ENCODE measurements around the gene ZNF197.
"Not testable (repeated sequence)": the region's sequence is repeated elsewhere in the genome, so short reads cannot be mapped to it uniquely, and the experiment has no call there.

ZNF197 gene

DNA sequence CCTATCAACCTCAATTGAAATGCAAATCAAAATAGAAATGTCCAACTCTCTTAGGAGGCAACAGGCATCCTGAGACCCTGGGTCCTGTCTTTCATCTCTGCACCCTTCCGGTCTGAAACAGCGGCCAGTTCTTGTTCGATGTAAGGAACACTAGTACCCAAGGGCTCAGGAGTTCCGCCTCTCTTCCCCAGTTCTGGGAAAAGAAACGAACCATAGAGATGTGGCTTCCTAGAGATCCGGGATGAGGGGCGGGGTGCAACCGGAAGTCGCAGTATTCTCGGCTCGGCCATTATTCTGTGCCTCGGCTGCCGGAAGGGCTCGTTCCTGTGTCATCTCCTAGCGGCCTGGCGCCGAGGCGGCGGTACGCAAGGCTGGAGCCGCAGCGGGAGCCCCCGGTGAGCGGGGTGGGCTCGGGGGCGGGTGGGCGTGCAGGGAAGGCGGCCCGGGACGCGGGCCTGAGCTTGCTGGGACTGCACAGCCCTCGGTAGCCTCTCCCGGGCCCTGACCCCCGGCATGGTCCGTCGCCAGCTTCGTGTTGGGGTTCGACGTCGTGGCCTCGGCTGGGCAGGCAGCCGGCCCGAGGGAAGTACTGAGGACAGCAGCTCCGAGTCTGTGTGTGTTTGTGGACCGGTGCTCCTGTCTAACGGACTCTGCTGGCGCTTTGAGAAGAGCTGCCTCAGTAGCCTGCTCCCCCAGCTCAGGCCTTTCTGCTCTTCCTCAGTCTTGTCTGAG, at the start of gene ZNF197:
Gene ZNF197 (plus strand): TSS at position 288 of the 732 bp plus-strand sequence. CDS start 4,119 bp downstream, outside the sequence.
- Histone ChIP-seq H3K36me3 (ENCODE audit: insufficient read depth, low read length) (no peaks in the 10 kb centered on the region), H3K9me3 (ENCODE audit: control insufficient read depth, insufficient read depth, low read length) (no peaks in the 10 kb centered on the region), H3K4me1 (ENCODE audit: insufficient read depth, low read length) (no peaks in the 10 kb centered on the region), H3K9ac (ENCODE audit: low read depth, low read length) (peak within 1 kb of the TSS; percentile 83)

DNA sequence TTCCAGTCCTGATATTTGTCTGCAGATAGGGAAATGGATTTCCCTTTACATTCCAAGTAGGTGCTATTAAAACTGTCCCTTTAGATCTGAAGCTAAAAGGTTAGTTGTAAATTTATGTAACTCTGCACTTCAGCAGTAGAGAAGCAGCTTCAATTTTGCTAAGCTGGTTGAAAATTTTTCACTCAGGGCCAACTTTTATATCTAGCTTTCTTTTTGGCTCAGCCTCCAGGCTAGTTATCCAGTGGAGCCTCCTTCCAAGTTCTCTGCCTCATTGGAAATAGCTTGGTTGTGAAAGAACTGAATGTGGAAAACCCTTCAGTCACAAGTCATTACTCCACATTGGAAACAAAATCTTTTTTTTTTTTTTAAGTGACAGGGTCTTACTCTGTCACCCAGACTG, 48.2 kb upstream of the ZNF197 start:
- Histone ChIP-seq H3K9me3 (ENCODE audit: control insufficient read depth, insufficient read depth, low read length) (no peaks in the 10 kb centered on the region; the same call in 1 of the 2 replicates), H3K4me1 (ENCODE audit: insufficient read depth, low read length) (no peaks in the 10 kb centered on the region), H3K9ac (ENCODE audit: low read depth, low read length) (no peak overlapping the region), H3K36me3 (ENCODE audit: insufficient read depth, low read length) (no peaks in the 10 kb centered on the region)

DNA sequence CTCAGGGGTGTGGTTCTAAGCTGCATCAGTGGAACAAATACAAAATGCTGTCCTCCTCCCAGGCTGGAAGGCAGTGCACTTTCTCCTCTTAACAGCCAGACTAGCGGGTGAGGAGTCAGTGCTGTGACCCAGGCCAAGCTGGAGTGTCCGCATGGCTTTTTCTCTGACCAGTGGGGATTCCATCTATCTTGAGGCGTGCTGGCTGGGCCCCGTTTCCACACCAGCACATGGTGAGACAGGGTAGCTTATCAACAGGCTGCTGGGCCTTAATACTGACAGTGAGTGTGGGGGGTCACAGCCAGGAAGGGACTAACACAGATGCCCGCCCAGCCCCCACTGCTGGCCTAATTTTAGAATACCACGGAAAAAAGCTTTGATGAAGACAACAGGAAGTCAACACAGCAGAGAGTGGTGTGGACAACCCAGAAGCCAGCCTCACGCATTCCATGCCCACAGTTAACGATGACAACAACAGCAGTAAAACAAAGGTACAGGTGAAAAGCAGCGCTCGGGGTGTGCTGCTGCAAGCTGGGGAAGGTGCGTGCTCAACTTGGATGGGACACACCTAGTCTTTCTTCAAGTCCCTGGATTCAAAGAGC, 47.4 kb upstream of the ZNF197 start:
- H3K36me3 ChIP-seq (ENCODE audit: insufficient read depth, low read length); H3K9me3 ChIP-seq (ENCODE audit: control insufficient read depth, insufficient read depth, low read length); H3K4me1 ChIP-seq (ENCODE audit: insufficient read depth, low read length); H3K9ac ChIP-seq (ENCODE audit: low read depth, low read length): not testable (repeated sequence)

DNA sequence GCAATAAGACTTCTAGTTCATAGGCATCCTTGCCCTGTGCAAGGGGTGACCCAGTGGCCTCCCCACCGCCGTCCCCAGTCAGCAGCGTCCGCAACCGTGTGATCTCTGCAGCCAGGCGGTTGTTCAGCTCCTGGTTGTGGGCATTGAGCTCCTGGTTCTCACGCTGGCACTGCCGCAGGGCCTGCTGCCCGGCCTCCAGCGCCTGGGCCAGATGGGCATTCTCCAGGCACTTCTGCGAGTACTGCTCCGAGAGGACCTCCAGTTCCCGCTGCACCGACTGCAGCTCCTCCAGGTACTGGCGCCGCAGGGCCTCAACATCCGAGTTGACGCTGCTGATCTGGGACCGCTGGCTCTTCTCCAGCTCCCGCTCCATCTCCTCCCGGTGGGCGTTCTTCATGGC, 46.5 kb upstream of the ZNF197 start:
- H3K9ac ChIP-seq (ENCODE audit: low read depth, low read length); H3K36me3 ChIP-seq (ENCODE audit: insufficient read depth, low read length); H3K9me3 ChIP-seq (ENCODE audit: control insufficient read depth, insufficient read depth, low read length); H3K4me1 ChIP-seq (ENCODE audit: insufficient read depth, low read length): not testable (repeated sequence)

DNA sequence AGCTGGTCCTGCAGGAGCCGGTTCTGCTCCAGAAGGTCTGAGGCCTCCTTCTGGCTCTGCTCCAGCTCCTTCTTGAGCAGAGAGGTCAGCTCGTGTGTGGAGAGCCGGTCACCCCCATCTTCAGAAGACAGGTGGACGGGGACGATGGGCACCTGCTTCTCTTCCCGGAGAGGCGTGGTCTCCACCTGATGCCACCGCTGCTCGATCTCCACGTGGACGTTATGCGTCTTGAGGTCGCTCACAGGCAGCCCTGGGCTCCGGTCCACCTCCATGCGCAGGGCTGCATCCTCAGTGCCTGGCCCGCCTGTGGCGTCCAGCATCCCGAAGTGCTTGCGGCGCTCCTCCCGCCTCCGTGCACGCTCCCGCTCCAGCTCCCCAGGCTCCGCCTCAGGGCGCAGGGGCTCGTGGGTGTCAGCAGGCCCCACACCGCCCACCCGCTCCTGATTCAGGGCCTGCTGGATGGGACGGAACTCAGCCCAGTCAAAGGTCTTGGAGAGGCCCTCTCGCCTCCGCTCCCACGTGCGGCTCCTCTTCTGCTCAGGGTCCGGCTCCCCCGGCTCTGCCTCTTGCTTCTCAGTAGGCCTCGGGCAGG, 45.8 kb upstream of the ZNF197 start:
- not testable (repeated sequence) for H3K4me1 ChIP-seq (ENCODE audit: insufficient read depth, low read length); H3K36me3 ChIP-seq (ENCODE audit: insufficient read depth, low read length); H3K9ac ChIP-seq (ENCODE audit: low read depth, low read length); H3K9me3 ChIP-seq (ENCODE audit: control insufficient read depth, insufficient read depth, low read length)

DNA sequence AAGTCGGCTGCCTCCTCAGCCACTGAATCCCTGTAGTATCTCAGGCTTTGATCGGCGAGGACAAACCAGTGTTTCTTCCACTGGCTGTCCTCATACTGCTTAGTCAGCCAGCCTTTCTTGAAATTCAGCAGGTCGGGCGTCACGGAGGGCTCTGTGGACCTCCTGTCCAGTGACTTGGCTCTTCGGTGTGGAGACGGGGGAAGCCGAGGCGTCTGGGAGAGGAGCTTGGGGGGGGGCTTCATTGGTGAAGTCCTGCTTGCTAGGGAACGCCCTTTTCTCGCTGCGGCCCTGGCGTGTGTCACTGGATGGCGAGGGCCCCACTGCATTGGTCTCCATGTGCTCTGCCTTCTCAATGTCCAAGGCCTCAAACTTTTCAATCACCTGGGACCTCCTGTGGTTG, 45.1 kb upstream of the ZNF197 start:
- not testable (repeated sequence) for H3K36me3 ChIP-seq (ENCODE audit: insufficient read depth, low read length); H3K9ac ChIP-seq (ENCODE audit: low read depth, low read length); H3K4me1 ChIP-seq (ENCODE audit: insufficient read depth, low read length); H3K9me3 ChIP-seq (ENCODE audit: control insufficient read depth, insufficient read depth, low read length)

DNA sequence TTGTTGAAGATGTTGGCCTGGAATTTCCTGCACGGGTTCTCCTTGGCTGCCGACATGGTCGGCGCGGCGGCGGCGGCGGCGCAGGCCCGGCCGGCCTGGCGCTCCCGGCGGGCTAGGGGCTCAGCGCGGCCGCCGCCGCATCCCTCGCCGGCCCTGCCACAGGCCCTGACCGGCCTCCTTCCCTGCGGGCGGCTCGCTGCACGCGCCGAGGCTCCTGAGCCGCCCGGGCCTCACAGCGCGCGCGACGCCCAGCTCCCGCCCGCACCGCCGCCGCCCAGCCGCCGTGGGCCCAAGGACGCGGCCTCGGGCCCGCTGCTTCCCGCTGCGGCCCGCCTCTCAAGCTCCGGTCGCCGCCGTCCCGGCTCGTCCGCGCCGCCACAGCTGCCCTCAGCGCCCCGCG, 43.9 kb upstream of the ZNF197 start:
- not testable (repeated sequence) for H3K9me3 ChIP-seq (ENCODE audit: control insufficient read depth, insufficient read depth, low read length); H3K4me1 ChIP-seq (ENCODE audit: insufficient read depth, low read length); H3K9ac ChIP-seq (ENCODE audit: low read depth, low read length); H3K36me3 ChIP-seq (ENCODE audit: insufficient read depth, low read length)

DNA sequence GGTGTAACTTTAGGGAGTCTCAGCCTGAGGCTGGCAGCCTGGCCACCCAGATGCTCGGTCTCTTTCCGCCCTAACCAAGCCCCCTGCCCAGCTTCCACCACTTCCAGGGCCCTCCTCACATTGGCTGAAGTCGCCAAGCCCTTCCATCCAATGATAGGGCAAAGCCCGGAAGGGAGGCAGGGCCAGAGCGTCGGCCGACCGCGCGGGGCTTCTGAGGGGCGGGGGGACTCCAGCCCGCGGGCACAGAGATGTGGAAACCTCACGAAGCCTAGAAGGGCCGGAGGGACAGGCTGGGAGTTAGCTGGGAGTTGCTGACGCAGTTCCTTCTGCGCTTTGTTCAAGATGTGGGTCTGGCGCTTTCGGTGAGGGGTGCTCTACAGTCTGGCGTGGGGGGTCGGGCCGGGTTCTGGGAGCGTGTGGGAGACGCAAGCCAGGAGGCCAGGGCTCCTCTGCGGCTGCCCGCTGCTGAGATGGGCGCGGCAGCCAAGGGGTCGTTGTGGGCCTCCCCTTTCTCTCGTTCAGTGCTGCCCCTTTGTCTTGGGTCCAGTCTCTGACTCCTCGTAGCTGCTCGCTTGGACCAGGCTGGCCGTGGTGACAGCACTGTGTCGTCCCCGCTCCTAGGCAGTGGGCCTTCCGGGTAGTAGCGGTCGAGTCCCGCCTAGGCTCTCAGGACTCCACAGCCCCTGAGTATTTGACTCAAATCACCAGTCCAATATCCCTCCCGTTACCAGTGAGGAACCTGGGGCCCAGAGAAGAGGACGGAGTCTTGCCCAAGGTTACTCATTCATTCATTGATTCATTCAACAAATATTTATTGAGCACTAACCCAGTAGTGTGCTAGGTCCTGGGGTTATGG, 40.0 kb upstream of the ZNF197 start, which contains the start of gene ZNF660:
Gene ZNF660 (plus strand): TSS at position 319 of the 856 bp plus-strand sequence. CDS start 9,230 bp downstream, outside the sequence.
- Histone ChIP-seq H3K36me3 (ENCODE audit: insufficient read depth, low read length) (peaks cover 14% of the 10 kb centered on the region), H3K9me3 (ENCODE audit: control insufficient read depth, insufficient read depth, low read length) (no peaks in the 10 kb centered on the region), H3K4me1 (ENCODE audit: insufficient read depth, low read length) (no peaks in the 10 kb centered on the region; the same call in 1 of the 2 replicates), H3K9ac (ENCODE audit: low read depth, low read length) (peak within 1 kb of the TSS; percentile 89)

DNA sequence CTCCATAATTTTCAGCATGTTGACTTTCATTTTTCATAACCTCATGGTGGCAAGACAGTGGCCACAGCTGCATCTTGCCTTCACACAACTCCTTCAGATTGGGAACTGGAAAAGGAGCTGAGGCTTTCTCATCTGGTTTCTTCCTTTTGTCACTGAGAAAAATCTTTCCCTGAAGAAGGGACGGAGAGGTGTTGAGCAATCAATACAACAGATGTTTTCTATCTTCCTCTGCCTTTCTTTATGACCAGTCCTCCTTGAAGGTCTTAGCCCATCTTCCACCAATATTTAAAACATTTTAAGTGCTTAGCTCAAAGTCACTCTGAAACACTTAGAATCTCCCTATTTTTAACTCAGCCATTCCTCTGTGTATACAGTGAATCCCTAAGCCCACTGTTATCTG, 28.2 kb upstream of the ZNF197 start:
- H3K9ac ChIP-seq (ENCODE audit: low read depth, low read length) = no peak overlapping the region
- H3K36me3 ChIP-seq (ENCODE audit: insufficient read depth, low read length) = peaks cover 13% of the 10 kb centered on the region
- no peaks in the 10 kb centered on the region for H3K4me1 ChIP-seq (ENCODE audit: insufficient read depth, low read length)
- peaks cover 28% of the 10 kb centered on the region for H3K9me3 ChIP-seq (ENCODE audit: control insufficient read depth, insufficient read depth, low read length)

DNA sequence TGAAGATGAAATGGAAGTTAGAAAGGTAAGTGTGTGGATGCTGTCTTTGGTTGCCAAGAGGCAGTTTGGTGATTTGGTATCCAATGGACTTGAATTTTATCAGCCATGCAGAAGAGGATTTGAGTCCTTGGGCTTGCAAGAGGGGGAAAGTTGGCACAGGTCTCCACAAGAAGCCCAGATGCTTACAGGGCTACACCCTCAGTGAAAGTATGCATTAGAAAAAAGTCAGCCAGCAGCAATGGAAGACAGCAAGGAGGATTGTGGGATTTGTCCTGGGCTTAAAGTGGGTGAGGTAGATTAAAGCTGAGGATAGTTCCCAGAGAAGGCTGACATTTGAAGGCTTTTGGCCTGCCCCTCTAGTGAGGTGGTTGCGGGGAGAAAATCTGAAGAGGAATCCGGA, 23.1 kb upstream of the ZNF197 start:
- Histone ChIP-seq H3K36me3 (ENCODE audit: insufficient read depth, low read length) (no peaks in the 10 kb centered on the region; the same call in none of the 2 replicates), H3K9me3 (ENCODE audit: control insufficient read depth, insufficient read depth, low read length) (0 out of 2 replicates have a peak, but pooled peaks cover 3% of the 10 kb centered on the region), H3K9ac (ENCODE audit: low read depth, low read length) (no peak overlapping the region), H3K4me1 (ENCODE audit: insufficient read depth, low read length) (no peaks in the 10 kb centered on the region)

DNA sequence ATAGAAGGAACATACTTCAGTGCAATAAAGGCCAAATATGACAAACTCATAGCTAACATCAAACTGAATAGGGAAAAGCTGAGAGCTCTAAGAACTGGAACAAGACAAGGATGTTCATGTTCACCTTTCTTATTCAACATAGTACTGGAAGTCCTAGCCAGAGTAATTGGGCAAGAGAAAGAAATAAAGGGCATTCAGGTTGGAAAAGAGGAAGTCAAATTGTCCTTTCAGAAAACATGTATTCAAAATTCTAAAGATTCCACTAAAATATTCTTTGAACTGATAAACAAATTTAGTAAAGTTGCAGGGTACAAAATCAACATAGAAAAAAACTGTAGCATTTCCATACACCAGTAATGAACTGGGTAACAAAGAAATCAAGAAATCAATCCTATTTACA, 12.2 kb upstream of the ZNF197 start:
- H3K9me3 ChIP-seq (ENCODE audit: control insufficient read depth, insufficient read depth, low read length) = no peaks in the 10 kb centered on the region
- H3K36me3 ChIP-seq (ENCODE audit: insufficient read depth, low read length) = no peaks in the 10 kb centered on the region; the same call in 1 of the 2 replicates
- H3K9ac ChIP-seq (ENCODE audit: low read depth, low read length) = no peak overlapping the region
- no peaks in the 10 kb centered on the region for H3K4me1 ChIP-seq (ENCODE audit: insufficient read depth, low read length)

DNA sequence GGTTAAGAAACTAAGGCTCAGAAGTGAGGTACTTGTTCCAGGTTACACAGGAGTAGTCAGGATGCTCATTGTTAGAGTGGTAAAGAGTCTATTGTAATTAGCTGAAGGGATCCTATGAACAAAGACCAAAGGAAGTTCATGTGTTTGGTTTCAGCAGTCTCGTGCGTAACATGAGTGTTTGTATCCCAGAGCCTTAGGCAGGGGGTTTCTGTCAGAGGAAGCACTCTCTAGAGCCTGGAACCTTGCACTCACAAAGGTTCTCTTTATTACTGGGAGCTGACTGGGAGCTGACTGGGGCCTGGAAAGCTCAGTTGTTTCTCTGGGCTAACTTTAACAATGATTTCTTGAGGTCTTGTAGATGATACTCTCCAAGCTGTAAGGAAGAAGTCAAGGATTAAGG, 3.9 kb downstream of the ZNF197 start:
- H3K9me3 ChIP-seq (ENCODE audit: control insufficient read depth, insufficient read depth, low read length) = no peaks in the 10 kb centered on the region
- no peaks in the 10 kb centered on the region for H3K4me1 ChIP-seq (ENCODE audit: insufficient read depth, low read length)
- H3K36me3 ChIP-seq (ENCODE audit: insufficient read depth, low read length) = peaks cover 7% of the 10 kb centered on the region; the same call in 1 of the 2 replicates
- no peak overlapping the region for H3K9ac ChIP-seq (ENCODE audit: low read depth, low read length)

DNA sequence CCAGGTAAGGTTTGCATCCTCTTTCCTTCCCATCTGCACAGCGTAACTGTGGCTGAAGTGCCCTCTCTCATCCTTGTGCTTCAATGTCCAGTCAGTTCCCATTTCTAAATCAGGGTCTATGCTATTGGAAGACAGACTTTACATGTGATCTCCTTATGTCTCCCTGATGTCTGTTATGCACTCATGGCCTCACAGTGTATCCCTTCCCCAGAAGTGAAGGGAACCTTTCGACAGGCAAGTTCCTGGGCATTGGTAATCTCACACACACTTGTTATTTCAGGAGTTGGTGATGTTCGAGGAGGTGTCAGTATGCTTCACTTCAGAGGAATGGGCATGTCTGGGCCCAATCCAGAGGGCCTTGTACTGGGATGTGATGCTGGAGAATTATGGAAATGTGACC, 7.4 kb downstream of the ZNF197 start:
- Histone ChIP-seq H3K9ac (ENCODE audit: low read depth, low read length) (no peak overlapping the region), H3K36me3 (ENCODE audit: insufficient read depth, low read length) (peaks cover 7% of the 10 kb centered on the region; the same call in 1 of the 2 replicates), H3K9me3 (ENCODE audit: control insufficient read depth, insufficient read depth, low read length) (no peaks in the 10 kb centered on the region), H3K4me1 (ENCODE audit: insufficient read depth, low read length) (no peaks in the 10 kb centered on the region)

DNA sequence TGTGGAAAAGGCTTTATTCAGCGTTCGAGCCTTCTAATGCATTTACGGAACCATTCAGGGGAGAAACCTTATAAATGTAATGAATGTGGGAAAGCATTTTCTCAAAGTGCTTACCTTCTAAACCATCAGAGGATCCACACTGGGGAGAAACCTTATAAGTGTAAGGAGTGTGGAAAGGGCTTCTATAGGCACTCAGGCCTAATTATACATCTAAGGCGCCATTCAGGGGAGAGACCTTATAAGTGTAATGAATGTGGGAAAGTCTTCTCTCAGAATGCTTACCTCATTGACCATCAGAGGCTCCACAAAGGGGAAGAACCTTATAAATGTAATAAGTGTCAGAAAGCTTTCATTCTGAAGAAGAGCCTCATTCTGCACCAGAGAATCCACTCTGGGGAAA, 17.5 kb downstream of the ZNF197 start:
- Histone ChIP-seq H3K36me3 (ENCODE audit: insufficient read depth, low read length) (peaks cover 26% of the 10 kb centered on the region), H3K9ac (ENCODE audit: low read depth, low read length) (no peak overlapping the region), H3K4me1 (ENCODE audit: insufficient read depth, low read length) (no peaks in the 10 kb centered on the region), H3K9me3 (ENCODE audit: control insufficient read depth, insufficient read depth, low read length) (peaks cover 36% of the 10 kb centered on the region)

Measured in ES-I3 (cell line).